Measurements from ENCODE around the gene KIF7. TPM values are rescaled to one million over a fixed set of nuclear protein-coding genes. Genes with fewer than 3 reads are reported as not detected.

The KIF7 gene
- total and polyA plus RNA-seq, 2 donors from 2014 or later: 1.4 to 4.2 TPM

- H3K27ac ChIP-seq (ENCODE audit: low read depth in 2 of 2, low read length in 2 of 2): no peak overlapping the region
- DNase-seq (no peak), FAIRE-seq (no peak)
- H3K9ac ChIP-seq (ENCODE audit: low read length in 3 of 3): no peak overlapping the region
- no peaks in the 10 kb centered on the region for H3K36me3 ChIP-seq (ENCODE audit: control insufficient read depth in 2 of 3, insufficient read depth in 3 of 3, low read length in 3 of 3)
- TF ChIP-seq, protein P1, sequence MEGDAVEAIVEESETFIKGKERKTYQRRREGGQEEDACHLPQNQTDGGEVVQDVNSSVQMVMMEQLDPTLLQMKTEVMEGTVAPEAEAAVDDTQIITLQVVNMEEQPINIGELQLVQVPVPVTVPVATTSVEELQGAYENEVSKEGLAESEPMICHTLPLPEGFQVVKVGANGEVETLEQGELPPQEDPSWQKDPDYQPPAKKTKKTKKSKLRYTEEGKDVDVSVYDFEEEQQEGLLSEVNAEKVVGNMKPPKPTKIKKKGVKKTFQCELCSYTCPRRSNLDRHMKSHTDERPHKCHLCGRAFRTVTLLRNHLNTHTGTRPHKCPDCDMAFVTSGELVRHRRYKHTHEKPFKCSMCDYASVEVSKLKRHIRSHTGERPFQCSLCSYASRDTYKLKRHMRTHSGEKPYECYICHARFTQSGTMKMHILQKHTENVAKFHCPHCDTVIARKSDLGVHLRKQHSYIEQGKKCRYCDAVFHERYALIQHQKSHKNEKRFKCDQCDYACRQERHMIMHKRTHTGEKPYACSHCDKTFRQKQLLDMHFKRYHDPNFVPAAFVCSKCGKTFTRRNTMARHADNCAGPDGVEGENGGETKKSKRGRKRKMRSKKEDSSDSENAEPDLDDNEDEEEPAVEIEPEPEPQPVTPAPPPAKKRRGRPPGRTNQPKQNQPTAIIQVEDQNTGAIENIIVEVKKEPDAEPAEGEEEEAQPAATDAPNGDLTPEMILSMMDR (IDR thresholded peaks at IDR 0.05; ENCODE audit: borderline replicate concordance, extremely low read depth, insufficient read depth): no peak
- no peaks in the 10 kb centered on the region for H3K9me3 ChIP-seq (ENCODE audit: control insufficient read depth in 2 of 3, insufficient read depth in 1 of 3, low read length in 3 of 3)
- H3K27me3 ChIP-seq (ENCODE audit: control insufficient read depth, insufficient read depth, low read length): no peaks in the 10 kb centered on the region
- intact Hi-C loops (cut with DNase I): no loop called here
- H3K4me3 ChIP-seq (ENCODE audit: low read length in 3 of 3): no peak overlapping the region
- H3K4me1 ChIP-seq (ENCODE audit: control insufficient read depth in 2 of 3, insufficient read depth in 2 of 3, low read depth in 1 of 3, low read length in 3 of 3): no peaks in the 10 kb centered on the region
Measured at GRCh38 chr15:89669941-89670340, 14.7 kb upstream of the KIF7 start.

GRCh38 chr15:89669309-89669865 lies 14.1 kb upstream of the KIF7 start:
- intact Hi-C loops (cut with DNase I): no loop called here
- Histone ChIP-seq H3K9me3 (ENCODE audit: control insufficient read depth in 2 of 3, insufficient read depth in 1 of 3, low read length in 3 of 3) (no peaks in the 10 kb centered on the region), H3K4me3 (ENCODE audit: low read length in 3 of 3) (no peak overlapping the region), H3K27ac (ENCODE audit: low read depth in 2 of 2, low read length in 2 of 2) (no peak overlapping the region), H3K9ac (ENCODE audit: low read length in 3 of 3) (no peak overlapping the region), H3K27me3 (ENCODE audit: control insufficient read depth, insufficient read depth, low read length) (no peaks in the 10 kb centered on the region), H3K36me3 (ENCODE audit: control insufficient read depth in 2 of 3, insufficient read depth in 3 of 3, low read length in 3 of 3) (no peaks in the 10 kb centered on the region), H3K4me1 (ENCODE audit: control insufficient read depth in 2 of 3, insufficient read depth in 2 of 3, low read depth in 1 of 3, low read length in 3 of 3) (no peaks in the 10 kb centered on the region)
- FAIRE-seq (no peak), DNase-seq (no peak)
- TF ChIP-seq, protein P1 (IDR thresholded peaks at IDR 0.05; ENCODE audit: borderline replicate concordance, extremely low read depth, insufficient read depth): no peak

- no peaks in the 10 kb centered on the region for H3K36me3 ChIP-seq (ENCODE audit: control insufficient read depth in 2 of 3, insufficient read depth in 3 of 3, low read length in 3 of 3)
- no peaks in the 10 kb centered on the region for H3K4me1 ChIP-seq (ENCODE audit: control insufficient read depth in 2 of 3, insufficient read depth in 2 of 3, low read depth in 1 of 3, low read length in 3 of 3)
- intact Hi-C loops (cut with DNase I): no loop called here
- H3K4me3 ChIP-seq (ENCODE audit: low read length in 3 of 3): no peak overlapping the region
- no peak overlapping the region for H3K9ac ChIP-seq (ENCODE audit: low read length in 3 of 3)
- no peaks in the 10 kb centered on the region for H3K9me3 ChIP-seq (ENCODE audit: control insufficient read depth in 2 of 3, insufficient read depth in 1 of 3, low read length in 3 of 3)
- no peak for DNase-seq
- no peak for FAIRE-seq
- H3K27me3 ChIP-seq (ENCODE audit: control insufficient read depth, insufficient read depth, low read length): no peaks in the 10 kb centered on the region
- TF ChIP-seq, protein P1 (IDR thresholded peaks at IDR 0.05; ENCODE audit: borderline replicate concordance, extremely low read depth, insufficient read depth): no peak
- no peak overlapping the region for H3K27ac ChIP-seq (ENCODE audit: low read depth in 2 of 2, low read length in 2 of 2)
Measured at GRCh38 chr15:89668171-89668570, 12.9 kb upstream of the KIF7 start.

DNA sequence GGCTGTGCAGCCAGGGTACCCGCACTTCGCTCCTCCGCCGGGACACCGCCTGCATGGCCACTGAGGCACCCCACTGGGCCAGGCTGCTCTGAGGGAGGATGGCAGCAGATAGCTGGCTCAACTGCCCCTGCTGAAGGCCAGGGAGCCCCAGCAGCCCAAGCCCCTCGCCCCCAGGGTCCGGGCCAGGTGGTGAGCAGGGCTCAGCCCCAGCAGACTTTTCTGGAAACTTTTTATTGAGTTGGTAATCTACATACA lies 12.4 kb upstream of the KIF7 start:
- no peak overlapping the region for H3K4me3 ChIP-seq (ENCODE audit: low read length in 3 of 3)
- H3K27ac ChIP-seq (ENCODE audit: low read depth in 2 of 2, low read length in 2 of 2): no peak overlapping the region
- H3K9me3 ChIP-seq (ENCODE audit: control insufficient read depth in 2 of 3, insufficient read depth in 1 of 3, low read length in 3 of 3): no peaks in the 10 kb centered on the region
- no peaks in the 10 kb centered on the region for H3K36me3 ChIP-seq (ENCODE audit: control insufficient read depth in 2 of 3, insufficient read depth in 3 of 3, low read length in 3 of 3)
- TF ChIP-seq, protein P1 (IDR thresholded peaks at IDR 0.05; ENCODE audit: borderline replicate concordance, extremely low read depth, insufficient read depth): no peak
- H3K27me3 ChIP-seq (ENCODE audit: control insufficient read depth, insufficient read depth, low read length): no peaks in the 10 kb centered on the region
- no peak overlapping the region for H3K9ac ChIP-seq (ENCODE audit: low read length in 3 of 3)
- H3K4me1 ChIP-seq (ENCODE audit: control insufficient read depth in 2 of 3, insufficient read depth in 2 of 3, low read depth in 1 of 3, low read length in 3 of 3): peaks cover 0 to 1% (median 0%) of the 10 kb centered on the region in 3 donors
- intact Hi-C loops (cut with DNase I): no loop called here
- FAIRE-seq: no peak
- no peak for DNase-seq

All from kidney (tissue), 14 donors.